ENCODE results near the gene WNT9A.
"Not testable (repeated sequence)": the region's sequence is repeated elsewhere in the genome, so short reads cannot be mapped to it uniquely, and the experiment has no call there.

WNT9A gene

GRCh38 chr1:227910511-227911153 is 37.1 kb downstream of the WNT9A start:
- DNase-seq (ENCODE audit: low read depth) = no peak

DNA sequence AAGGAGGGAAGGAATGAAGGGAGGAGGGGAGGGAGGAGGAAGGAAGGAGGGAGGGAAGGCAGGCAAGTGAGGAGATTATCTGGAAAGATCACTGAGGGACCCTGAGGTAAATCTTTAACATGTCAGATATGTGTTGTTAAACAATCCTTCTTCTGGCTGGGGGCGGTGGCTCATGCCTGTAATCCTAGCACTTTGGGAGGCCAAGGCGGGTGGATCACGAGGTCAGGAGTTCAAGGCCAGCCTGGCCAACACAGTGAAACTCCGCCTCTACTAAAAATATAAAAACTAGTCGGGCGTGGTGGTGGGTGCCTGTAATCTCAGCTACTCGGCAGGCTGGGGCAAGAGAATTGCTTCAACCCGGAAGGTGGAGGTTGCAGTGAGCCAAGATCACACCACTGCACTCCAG is 37.8 kb downstream of the WNT9A start:
- DNase-seq (ENCODE audit: low read depth) = not testable (repeated sequence)

DNA sequence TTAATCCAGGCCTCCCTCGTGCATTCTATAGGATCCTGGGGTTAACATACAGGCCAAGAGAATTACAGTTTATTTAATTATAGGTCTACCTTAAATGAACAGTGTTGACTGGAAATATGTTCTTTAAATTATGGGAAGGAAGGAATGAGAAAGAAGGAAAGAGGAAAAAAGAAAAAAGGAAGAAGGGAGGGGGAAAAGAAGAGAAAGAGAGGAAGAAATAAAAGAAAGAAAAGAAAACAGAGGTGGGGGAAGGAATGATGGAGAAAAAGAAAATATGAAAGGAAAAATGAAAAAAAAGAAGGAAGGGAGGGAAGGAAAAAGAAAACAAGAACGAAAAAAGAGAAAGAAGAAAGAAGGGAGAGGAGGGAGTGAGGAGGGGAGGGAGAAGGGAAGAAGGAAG is 38.5 kb downstream of the WNT9A start:
- DNase-seq (ENCODE audit: low read depth) = no peak

DNA sequence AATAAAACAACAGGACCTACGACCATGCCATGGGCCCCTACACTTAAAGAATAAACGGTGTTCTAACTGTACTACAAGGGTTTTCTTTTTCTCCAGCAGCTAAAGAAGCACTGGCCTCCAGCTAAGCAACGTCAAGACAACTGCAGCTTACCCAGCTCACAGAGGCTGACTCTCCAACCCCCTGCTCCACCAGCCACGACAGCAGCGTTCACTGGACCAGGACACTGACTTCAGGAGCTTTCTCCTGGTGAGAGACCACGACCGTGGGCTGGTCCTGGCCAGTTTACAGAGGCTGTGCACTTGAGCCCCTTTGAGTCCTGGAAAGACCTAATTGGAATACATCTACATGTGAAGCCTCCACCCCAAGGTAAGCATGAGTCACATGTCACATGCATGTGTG is 39.4 kb downstream of the WNT9A start:
- no peak for DNase-seq (ENCODE audit: low read depth)

- DNase-seq (ENCODE audit: low read depth) = no peak
These were observed 40.2 kb downstream of the WNT9A start for GRCh38 chr1:227907439-227908015.

DNA sequence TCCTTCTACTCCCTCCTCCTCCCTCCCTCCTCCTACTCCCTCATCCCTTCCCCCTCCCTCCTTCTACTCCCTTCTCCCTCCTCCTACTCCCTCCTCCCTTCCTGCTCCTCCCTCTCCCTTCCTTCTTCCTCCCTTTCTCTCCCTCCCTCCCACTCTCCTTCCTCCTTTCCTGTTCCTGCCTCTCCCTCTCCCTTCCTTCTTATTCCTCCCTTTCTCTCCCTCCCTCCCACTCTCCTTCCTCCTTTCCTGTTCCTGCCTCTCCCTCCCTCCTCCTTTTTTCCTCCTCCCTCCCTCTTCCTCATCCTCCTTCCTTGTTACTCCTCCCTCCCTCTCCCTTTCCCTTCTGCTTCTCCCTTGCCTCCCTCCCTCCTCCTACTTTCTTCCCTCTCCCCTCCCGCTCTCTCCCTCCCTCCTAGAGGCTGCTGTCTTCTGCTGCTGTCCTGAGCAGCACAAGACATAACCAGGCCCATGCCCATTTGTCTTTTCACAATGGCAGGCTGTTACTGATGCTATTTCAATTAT is 41.1 kb downstream of the WNT9A start:
- DNase-seq (ENCODE audit: low read depth) = no peak

DNA sequence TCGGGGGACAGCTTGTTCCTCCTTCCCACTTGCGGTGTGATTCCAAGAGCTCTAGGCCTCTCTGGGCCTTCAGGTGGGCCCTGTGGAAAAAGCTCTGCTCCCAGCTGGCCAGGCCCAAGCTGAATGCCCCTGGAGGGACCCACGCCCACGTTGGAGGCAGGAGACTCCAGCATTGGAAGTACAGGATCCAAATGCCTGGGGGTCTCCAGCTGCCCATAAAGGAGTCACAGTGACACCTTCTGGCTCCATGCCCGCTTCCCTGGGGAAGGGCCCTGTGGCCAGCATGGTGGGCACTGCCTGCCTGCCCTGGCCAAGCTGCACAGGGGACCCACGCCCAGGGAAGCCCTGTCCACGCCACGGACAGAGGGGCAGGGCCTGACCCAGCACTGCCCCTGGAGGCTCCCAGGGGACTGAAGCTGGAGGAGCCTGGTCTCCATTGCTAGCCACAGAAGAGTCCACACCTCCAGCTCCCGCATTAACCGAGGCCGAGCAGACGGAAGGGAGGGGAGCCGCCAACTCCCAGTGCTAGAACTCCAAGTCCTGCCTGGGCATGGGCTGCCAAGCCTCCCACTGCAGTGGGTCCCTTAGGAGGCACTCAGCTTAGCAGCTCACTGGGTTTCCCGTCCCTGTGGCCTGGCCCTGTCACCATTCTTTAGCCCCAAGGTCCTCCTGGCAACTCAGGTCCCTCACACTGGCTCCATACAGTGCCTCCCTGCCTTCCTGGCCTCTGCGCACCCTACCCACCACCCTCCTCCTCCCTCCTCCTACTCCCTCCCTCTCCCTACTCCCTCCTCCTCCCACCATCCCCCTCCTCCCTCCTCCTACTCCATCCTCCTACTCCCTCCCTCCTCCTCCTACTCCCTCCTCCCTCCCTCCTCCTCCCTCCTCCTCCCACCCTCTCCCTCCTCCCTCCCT is 41.9 kb downstream of the WNT9A start:
- no peak for DNase-seq (ENCODE audit: low read depth)

- DNase-seq (ENCODE audit: low read depth) = no peak
These were observed 43.0 kb downstream of the WNT9A start for GRCh38 chr1:227904541-227905335.

GRCh38 chr1:227903614-227904501 is 43.9 kb downstream of the WNT9A start:
- no peak for DNase-seq (ENCODE audit: low read depth)

DNA sequence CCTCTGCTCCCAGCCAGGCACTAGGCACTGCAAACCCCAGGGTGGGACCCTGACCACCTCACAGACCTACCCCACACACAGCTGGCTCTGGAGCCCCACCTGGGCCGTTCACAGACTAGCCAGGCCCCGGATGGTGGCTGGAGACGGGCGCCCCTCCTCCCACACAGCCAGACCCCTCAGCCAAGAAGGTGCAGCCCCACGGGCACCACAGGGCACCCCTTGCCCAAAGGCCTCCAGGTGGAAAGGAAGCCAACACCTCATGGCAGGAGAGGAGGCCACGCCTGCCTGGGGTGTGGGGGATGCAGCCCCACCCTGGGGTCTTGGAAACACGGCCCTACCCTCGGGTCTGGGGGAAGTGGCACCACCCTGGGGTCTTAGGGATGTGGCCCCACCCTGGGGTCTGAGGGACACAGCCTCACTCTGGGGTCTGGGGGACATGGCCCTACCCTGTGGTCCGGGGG is 44.6 kb downstream of the WNT9A start:
- no peak for DNase-seq (ENCODE audit: low read depth)

DNA sequence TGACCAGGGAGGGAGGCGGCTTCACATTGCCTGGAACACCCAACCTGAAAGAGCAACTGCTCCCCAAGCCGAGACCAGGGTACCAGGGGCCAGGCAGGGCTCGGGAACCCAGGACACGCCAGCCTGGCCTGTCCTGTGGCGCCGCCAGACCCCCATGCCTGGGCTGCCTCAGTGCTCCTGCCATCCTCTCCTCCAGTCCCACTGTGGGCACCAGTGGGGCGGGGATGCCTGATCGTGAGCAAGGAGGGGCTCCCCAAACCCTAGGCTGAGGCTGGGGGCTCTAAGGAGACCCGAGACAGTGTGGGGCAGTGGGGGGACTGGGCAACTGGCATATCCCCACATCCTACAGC is 45.1 kb downstream of the WNT9A start:
- DNase-seq (ENCODE audit: low read depth) = no peak

DNA sequence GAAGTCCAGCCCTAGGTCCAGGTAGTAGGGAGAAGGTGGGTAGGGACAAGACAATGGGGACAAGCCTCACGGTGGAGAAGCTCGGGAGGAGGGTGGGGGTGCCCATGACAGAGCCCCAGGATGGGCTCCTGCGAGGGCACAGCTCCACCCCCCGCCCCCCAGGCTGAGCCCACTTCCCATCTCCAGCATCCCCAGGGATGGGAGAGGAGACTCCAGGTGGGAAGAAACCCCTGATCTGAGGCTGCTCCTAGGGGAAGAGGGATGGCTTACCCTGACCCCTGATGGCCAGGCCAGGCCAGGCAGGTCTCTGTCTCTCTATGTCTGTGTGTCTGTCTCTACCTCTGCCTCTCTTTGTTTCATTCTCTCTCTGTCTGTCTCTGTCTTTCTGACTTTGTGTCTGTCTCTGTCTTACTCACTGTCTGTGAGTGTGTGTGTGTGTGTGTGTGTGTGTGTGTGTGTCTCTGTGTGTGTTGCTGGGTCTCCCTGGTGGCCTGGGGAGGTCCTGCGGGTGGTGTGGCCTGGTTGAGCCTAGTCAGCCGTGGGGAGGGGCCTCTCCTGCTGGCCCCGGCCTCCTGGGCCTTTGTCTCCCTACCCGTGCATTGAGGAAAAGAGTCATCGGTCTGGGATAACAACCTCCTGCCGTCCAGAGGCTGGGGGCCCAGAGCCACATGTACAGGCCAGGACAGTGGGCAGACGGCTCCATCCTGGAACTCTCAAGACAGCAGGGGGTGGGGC is 45.7 kb downstream of the WNT9A start:
- no peak for DNase-seq (ENCODE audit: low read depth)

- no peak for DNase-seq (ENCODE audit: low read depth)
These were observed 46.4 kb downstream of the WNT9A start for GRCh38 chr1:227901239-227901905.

DNA sequence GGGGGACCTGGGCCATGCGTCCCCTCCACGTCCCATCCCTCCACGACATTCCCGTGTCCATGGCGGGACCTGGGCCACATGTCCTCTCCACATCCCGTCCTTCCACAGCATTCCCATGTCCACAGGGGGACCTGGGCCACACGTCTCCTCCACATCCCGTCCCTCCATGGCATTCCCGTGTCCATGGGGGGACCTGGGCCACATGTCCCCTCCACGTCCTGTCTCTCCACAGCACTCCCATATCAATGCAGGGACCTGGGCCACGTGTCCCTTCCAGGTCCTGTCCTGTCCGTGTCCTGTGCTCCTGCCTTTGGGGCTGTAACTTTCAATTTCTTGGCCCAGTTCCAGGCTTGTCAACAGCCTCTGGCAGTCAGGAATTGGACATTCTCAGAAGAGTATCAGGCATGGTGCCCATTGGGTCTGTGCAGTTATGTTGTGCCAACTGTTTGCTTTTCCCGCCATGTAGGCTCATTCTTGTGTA is 47.1 kb downstream of the WNT9A start:
- DNase-seq (ENCODE audit: low read depth) = no peak

DNA sequence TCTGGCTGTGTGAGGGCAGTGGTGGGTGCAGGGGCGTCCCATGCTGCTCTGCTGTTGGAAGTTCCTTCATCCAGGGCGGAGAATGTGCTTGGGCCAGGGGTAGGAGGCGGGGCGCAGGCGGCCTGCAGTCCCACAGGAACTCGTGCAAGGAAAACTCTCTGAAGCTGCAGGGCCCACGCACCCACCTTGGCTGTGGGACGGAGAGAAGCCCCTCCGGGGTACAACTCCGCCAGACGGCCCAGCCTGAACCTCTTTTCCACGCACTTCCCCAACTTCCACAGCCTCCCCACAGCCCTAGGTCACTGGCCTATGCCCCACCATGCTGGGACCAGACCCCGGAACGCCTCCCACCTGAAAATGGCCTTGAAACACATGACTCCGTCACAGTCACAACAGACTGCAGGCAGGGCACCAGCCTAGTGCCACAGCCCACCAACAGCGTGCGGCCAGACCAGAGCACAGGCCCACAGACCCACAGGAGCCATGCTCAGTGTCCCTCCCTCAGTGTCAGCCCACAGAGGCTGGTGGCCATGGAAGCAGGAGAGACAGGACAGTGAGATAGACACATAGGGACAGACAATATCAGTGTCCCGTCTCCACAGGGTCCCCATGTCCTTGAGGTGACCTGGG is 47.8 kb downstream of the WNT9A start:
- DNase-seq (ENCODE audit: low read depth) = no peak

GRCh38 chr1:227899141-227899819 is 48.5 kb downstream of the WNT9A start:
- DNase-seq (ENCODE audit: low read depth) = no peak

DNA sequence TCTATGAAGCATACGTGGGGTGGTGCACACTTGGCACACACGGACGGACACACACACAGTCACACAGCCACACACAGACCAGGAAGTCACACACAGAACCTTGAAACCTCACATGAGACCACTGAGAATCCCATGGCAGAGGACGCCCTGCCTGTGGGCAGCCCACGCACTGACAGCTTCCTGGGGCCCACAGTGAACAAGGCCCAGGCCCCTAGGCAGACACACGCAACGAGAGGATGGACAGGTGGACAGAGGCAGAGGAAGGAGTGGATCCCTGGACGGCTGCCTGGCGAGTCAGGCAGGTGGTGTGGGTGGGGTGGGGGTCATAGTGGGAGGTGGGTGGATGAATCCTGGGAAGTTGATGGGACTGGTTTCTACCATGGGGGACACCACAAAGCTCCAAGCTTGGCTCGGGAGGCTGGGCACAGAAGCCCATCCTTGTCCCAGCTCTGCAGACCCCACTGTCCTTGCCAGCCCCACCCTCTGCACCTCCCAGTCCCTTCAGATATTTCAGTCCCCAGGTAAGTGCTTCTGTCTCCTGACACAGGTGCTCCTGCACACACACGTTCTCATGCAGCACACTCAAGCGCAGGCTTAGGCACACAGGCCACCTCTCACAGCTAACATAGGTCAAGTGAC is 49.1 kb downstream of the WNT9A start:
- no peak for DNase-seq (ENCODE audit: low read depth)

Data from CMK (cell line).